Measurements from ENCODE around the gene NAGLU.
A peak's percentile ranks its signal among the peaks of the same experiment; 100 is the strongest.

NAGLU gene

GRCh38 chr17:42564815-42565522 is 28.9 kb downstream of the NAGLU start:
- DNase-seq (ENCODE audit: low spot score) = no peak

- DNase-seq (ENCODE audit: low spot score) = no peak
Measured at GRCh38 chr17:42565523-42566214, 29.6 kb downstream of the NAGLU start.

- no peak for DNase-seq (ENCODE audit: low spot score)
Measured at GRCh38 chr17:42566215-42566882, 30.3 kb downstream of the NAGLU start.

- peak; percentile 100 for DNase-seq (ENCODE audit: low spot score)
Measured at GRCh38 chr17:42566883-42567573, 31.0 kb downstream of the NAGLU start, which contains the start of gene MLX. Gene MLX (plus strand): TSS chr17:42567100. CDS start chr17:42567125, 25 bp downstream.

- DNase-seq (ENCODE audit: low spot score) = no peak
Measured at GRCh38 chr17:42568341-42569111, 32.5 kb downstream of the NAGLU start.

GRCh38 chr17:42571435-42572225 is 35.6 kb downstream of the NAGLU start:
- no peak for DNase-seq (ENCODE audit: low spot score)

GRCh38 chr17:42573095-42573494 is 37.1 kb downstream of the NAGLU start:
- DNase-seq (ENCODE audit: low spot score) = no peak

GRCh38 chr17:42574463-42574862 is 38.4 kb downstream of the NAGLU start:
- DNase-seq (ENCODE audit: low spot score) = no peak

GRCh38 chr17:42577140-42577531 is 41.1 kb downstream of the NAGLU start:
- no peak for DNase-seq (ENCODE audit: low spot score)

- DNase-seq (ENCODE audit: low spot score) = peak; percentile 97
Measured at GRCh38 chr17:42577532-42578281, 41.7 kb downstream of the NAGLU start, which contains the start of gene PSMC3IP. Gene PSMC3IP (minus strand): TSS chr17:42577729. CDS start chr17:42577686, 43 bp downstream.

GRCh38 chr17:42578282-42578869 is 42.3 kb downstream of the NAGLU start:
- peak; percentile 86 for DNase-seq (ENCODE audit: low spot score)

GRCh38 chr17:42579794-42580551 is 43.9 kb downstream of the NAGLU start:
- DNase-seq (ENCODE audit: low spot score) = no peak

GRCh38 chr17:42581744-42582270 is 45.8 kb downstream of the NAGLU start:
- DNase-seq (ENCODE audit: low spot score) = no peak

GRCh38 chr17:42584880-42585279 is 48.8 kb downstream of the NAGLU start:
- DNase-seq (ENCODE audit: low spot score) = no peak

GRCh38 chr17:42585353-42585752 is 49.3 kb downstream of the NAGLU start:
- no peak for DNase-seq (ENCODE audit: low spot score)

GRCh38 chr17:42586514-42587230 is 50.6 kb downstream of the NAGLU start:
- DNase-seq (ENCODE audit: low spot score) = peak; percentile 68

GRCh38 chr17:42590886-42591285 is 54.8 kb downstream of the NAGLU start:
- no peak for DNase-seq (ENCODE audit: low spot score)

GRCh38 chr17:42591411-42591810 is 55.4 kb downstream of the NAGLU start:
- no peak for DNase-seq (ENCODE audit: low spot score)

Data from germinal center (tissue), 1 donor.